ENCODE measurements around the gene TSG101.

The TSG101 gene

DNA sequence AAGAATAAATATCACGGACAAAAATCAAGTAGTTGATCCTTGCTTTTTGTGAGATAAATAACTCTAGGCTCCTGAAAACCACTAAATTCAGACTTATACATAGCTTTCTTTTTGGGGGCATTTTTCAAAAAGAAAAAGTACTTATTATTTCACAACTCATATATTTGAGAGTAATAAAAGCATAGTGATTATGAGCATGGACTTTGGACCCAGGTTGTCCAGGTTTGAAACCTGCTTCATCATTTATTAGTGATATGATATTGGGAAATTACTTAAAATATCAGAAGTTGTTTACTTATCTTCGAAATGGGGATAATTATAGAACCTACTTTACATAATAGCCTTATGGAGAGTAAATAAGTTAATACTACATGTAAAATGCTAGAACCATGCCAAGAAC lies 88.1 kb downstream of the TSG101 start:
- Histone ChIP-seq H3K4me3 (ENCODE audit: low read depth in 1 of 2, low read length in 2 of 2) (no peak overlapping the region), H3K27me3 (ENCODE audit: control insufficient read depth in 1 of 2, insufficient read depth in 2 of 2, low read length in 2 of 2) (no peaks in the 10 kb centered on the region), H3K27ac (ENCODE audit: low read depth, low read length) (no peak overlapping the region), H3K36me3 (ENCODE audit: control insufficient read depth in 1 of 2, insufficient read depth in 2 of 2, low read length in 2 of 2) (no peaks in the 10 kb centered on the region), H3K9me3 (ENCODE audit: control insufficient read depth in 1 of 2, low read length in 2 of 2) (peaks cover 0 to 4% of the 10 kb centered on the region in 2 donors), H3K4me1 (ENCODE audit: control insufficient read depth in 1 of 2, insufficient read depth in 2 of 2, low read length in 2 of 2) (no peaks in the 10 kb centered on the region), H3K9ac (ENCODE audit: low read depth in 1 of 2, low read length in 2 of 2) (no peak overlapping the region)
